Stimulated activated CD4-positive, alpha-beta T cell treated with anti-CD3 and anti-CD28 coated beads, Interleukin-4, amount 100 ng/mL, for 4 hours (primary cell): ENCODE results near the gene NPPA.
"Not testable (repeated sequence)": the region's sequence is repeated elsewhere in the genome, so short reads cannot be mapped to it uniquely, and the experiment has no call there.

Source experiments
- DNase-seq, 2 experiments: peaks; one replicate each; pipeline ENCODE4 v3.0.0-alpha.2; 2020

NPPA gene

GRCh38 chr1:11847667-11848372, at the start of gene NPPA:
Gene NPPA (minus strand): TSS chr1:11847783. CDS start chr1:11847684, 99 bp downstream.
- DNase-seq, result no peak

GRCh38 chr1:11894501-11894900, 46.9 kb upstream of the NPPA start:
- DNase-seq, result not testable (repeated sequence)

GRCh38 chr1:11893907-11894251, 46.3 kb upstream of the NPPA start:
- DNase-seq, result peak; percentile 57 to 69

- DNase-seq, result no peak
Measured at GRCh38 chr1:11891433-11892186, 44.0 kb upstream of the NPPA start.

- DNase-seq, result no peak
Measured at GRCh38 chr1:11888877-11889208, 41.3 kb upstream of the NPPA start.

- DNase-seq, result no peak
Measured at GRCh38 chr1:11888206-11888876, 40.8 kb upstream of the NPPA start.

GRCh38 chr1:11887666-11888007, 40.1 kb upstream of the NPPA start:
- DNase-seq, result no peak

GRCh38 chr1:11886986-11887665, 39.5 kb upstream of the NPPA start:
- no peak for DNase-seq

- no peak for DNase-seq
Measured at GRCh38 chr1:11885916-11886315, 38.3 kb upstream of the NPPA start.

GRCh38 chr1:11882814-11883538, 35.4 kb upstream of the NPPA start:
- DNase-seq, result no peak

GRCh38 chr1:11881749-11882441, 34.3 kb upstream of the NPPA start:
- no peak for DNase-seq

GRCh38 chr1:11880911-11881748, 33.5 kb upstream of the NPPA start:
- DNase-seq, result no peak

GRCh38 chr1:11880181-11880575, 32.6 kb upstream of the NPPA start:
- no peak for DNase-seq

- DNase-seq, result no peak
Measured at GRCh38 chr1:11879311-11880180, 32.0 kb upstream of the NPPA start.

GRCh38 chr1:11878891-11879190, 31.3 kb upstream of the NPPA start:
- DNase-seq, result no peak

GRCh38 chr1:11878081-11878890, 30.7 kb upstream of the NPPA start:
- no peak for DNase-seq

- no peak for DNase-seq
Measured at GRCh38 chr1:11877074-11877473, 29.5 kb upstream of the NPPA start.

- no peak for DNase-seq
Measured at GRCh38 chr1:11875094-11875493, 27.5 kb upstream of the NPPA start.

GRCh38 chr1:11874624-11875023, 27.0 kb upstream of the NPPA start:
- DNase-seq, result no peak

- no peak for DNase-seq
Measured at GRCh38 chr1:11874258-11874562, 26.6 kb upstream of the NPPA start.
